Measurements from ENCODE around the gene PRKAR1A.

The PRKAR1A gene

DNA sequence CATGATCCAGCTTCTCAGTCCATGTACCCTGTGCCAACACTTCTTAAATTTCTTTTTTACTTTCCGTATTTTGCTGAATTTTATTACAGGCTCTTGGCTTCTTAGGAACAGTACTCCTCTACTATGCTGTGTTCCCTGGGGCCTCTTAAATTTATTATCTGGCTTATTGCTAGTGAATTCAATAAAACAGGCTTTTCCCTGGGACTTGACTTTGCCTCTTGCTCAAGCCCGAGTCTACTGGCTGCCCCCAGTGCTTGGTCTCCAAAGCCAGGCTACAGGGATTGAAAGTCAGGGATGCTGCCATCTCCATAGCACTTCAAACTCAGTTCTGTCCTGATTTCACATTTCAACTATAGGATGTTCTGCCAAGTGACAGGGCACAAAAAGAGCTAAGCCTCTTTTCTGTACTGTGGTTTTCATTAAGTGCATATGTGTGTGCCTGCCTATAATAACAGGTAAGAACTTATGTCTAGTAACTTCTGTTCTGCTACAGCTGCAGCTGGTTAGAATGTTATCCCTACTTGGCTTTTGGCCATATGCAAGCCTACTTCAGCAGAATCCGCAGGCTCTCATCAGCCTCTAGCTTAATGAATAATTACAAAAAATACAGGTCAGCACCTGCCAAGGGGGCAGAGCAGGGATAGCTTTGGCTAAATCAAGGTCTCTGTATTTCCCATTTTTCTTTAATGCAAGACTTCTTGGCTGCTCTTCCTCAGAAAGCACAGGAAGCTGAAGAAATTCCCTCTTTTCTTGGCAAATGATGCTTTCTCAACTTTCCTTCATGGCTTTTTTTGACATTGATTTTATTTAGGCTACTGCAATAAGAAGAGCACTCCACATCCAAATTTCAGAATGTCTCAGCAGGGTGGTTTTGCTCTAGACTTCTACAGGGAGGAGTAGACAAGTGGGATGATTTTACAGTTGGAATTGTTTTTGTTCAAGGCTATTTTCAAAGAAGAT, 80.7 kb downstream of the PRKAR1A start:
- Histone ChIP-seq H3K27ac (no peak overlapping the region), H3K4me1 (ENCODE audit: low read depth, poor library complexity, severe bottlenecking) (no peaks in the 10 kb centered on the region), H3K9ac (no peak overlapping the region), H4K20me1 (ENCODE audit: insufficient read depth) (no peaks in the 10 kb centered on the region), H3K36me3 (ENCODE audit: insufficient read depth) (no peaks in the 10 kb centered on the region), H3K4me2 (no peak overlapping the region), H3K27me3 (ENCODE audit: insufficient read depth, low read depth) (no peaks in the 10 kb centered on the region), H2AFZ (ENCODE audit: low read depth) (no peak overlapping the region), H3K4me3 (IDR thresholded peaks at IDR 0.05; ENCODE audit: insufficient read depth, low read depth, low read length) (no peak overlapping the region), H3K79me2 (ENCODE audit: insufficient read depth, low read depth) (no peaks in the 10 kb centered on the region)
- TF ChIP-seq CTCF (conservative IDR thresholded peaks at IDR 0.05; ENCODE audit: low read depth, low read length) = no peak

GRCh38 chr17:68594552-68594951, 82.3 kb downstream of the PRKAR1A start:
- Histone ChIP-seq H2AFZ (ENCODE audit: low read depth) (no peak overlapping the region), H3K27ac (no peak overlapping the region), H3K79me2 (ENCODE audit: insufficient read depth, low read depth) (no peaks in the 10 kb centered on the region), H3K36me3 (ENCODE audit: insufficient read depth) (no peaks in the 10 kb centered on the region), H3K4me1 (ENCODE audit: low read depth, poor library complexity, severe bottlenecking) (no peaks in the 10 kb centered on the region), H4K20me1 (ENCODE audit: insufficient read depth) (no peaks in the 10 kb centered on the region), H3K27me3 (ENCODE audit: insufficient read depth, low read depth) (no peaks in the 10 kb centered on the region), H3K4me3 (IDR thresholded peaks at IDR 0.05; ENCODE audit: insufficient read depth, low read depth, low read length) (no peak overlapping the region), H3K9ac (no peak overlapping the region), H3K4me2 (no peak overlapping the region)
- no peak for TF ChIP-seq CTCF (conservative IDR thresholded peaks at IDR 0.05; ENCODE audit: low read depth, low read length)

DNA sequence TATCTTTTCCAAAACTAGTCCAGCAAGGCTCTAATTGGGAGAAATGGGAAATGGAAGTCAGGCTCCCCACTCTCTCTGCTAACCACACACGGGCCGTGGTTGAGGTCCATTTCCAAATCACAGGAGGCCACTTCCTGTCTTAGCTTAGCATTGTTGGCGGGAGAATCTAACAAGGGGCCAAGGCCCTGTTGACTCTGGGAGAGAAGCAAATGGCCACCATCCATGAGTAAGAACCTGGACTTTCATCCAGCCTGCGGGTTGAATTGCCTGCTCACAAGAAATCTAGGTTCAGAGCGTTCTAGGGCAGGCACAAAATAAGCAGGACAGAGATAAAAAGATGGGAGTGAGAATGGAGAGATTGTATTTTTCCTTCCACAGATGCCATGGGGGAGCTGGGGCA, 83.3 kb downstream of the PRKAR1A start:
- TF ChIP-seq CTCF (conservative IDR thresholded peaks at IDR 0.05; ENCODE audit: low read depth, low read length) = no peak
- Histone ChIP-seq H3K4me1 (ENCODE audit: low read depth, poor library complexity, severe bottlenecking) (no peaks in the 10 kb centered on the region), H3K27ac (no peak overlapping the region), H3K79me2 (ENCODE audit: insufficient read depth, low read depth) (no peaks in the 10 kb centered on the region), H3K4me2 (no peak overlapping the region), H4K20me1 (ENCODE audit: insufficient read depth) (no peaks in the 10 kb centered on the region), H3K4me3 (IDR thresholded peaks at IDR 0.05; ENCODE audit: insufficient read depth, low read depth, low read length) (no peak overlapping the region), H3K36me3 (ENCODE audit: insufficient read depth) (no peaks in the 10 kb centered on the region), H3K27me3 (ENCODE audit: insufficient read depth, low read depth) (no peaks in the 10 kb centered on the region), H3K9ac (no peak overlapping the region), H2AFZ (ENCODE audit: low read depth) (no peak overlapping the region)

GRCh38 chr17:68595986-68596385, 83.8 kb downstream of the PRKAR1A start:
- TF ChIP-seq CTCF (conservative IDR thresholded peaks at IDR 0.05; ENCODE audit: low read depth, low read length) = no peak
- Histone ChIP-seq H3K27ac (no peak overlapping the region), H3K36me3 (ENCODE audit: insufficient read depth) (no peaks in the 10 kb centered on the region)

More at GRCh38 chr17:68595986-68596385, 83.8 kb downstream of the PRKAR1A start:
- H3K79me2 ChIP-seq (ENCODE audit: insufficient read depth, low read depth) = no peaks in the 10 kb centered on the region
- H3K4me2 ChIP-seq = no peak overlapping the region
- no peaks in the 10 kb centered on the region for H3K4me1 ChIP-seq (ENCODE audit: low read depth, poor library complexity, severe bottlenecking)
- no peak overlapping the region for H3K4me3 ChIP-seq (IDR thresholded peaks at IDR 0.05; ENCODE audit: insufficient read depth, low read depth, low read length)
- H4K20me1 ChIP-seq (ENCODE audit: insufficient read depth) = no peaks in the 10 kb centered on the region
- no peak overlapping the region for H2AFZ ChIP-seq (ENCODE audit: low read depth)
- H3K9ac ChIP-seq = no peak overlapping the region
- no peaks in the 10 kb centered on the region for H3K27me3 ChIP-seq (ENCODE audit: insufficient read depth, low read depth)

Measured in KMS-11 (cell line).